ENCODE data around the gene SNX11. TPM values are rescaled to one million over a fixed set of nuclear protein-coding genes. Genes with fewer than 3 reads are reported as not detected.

SNX11 gene
- total and polyA plus RNA-seq, 9 of the 15 experiments (the other 6 are each of a cell fraction or from before 2014, with no cell fraction given), result 12.4 to 24.0 (median 16.8) TPM

DNA sequence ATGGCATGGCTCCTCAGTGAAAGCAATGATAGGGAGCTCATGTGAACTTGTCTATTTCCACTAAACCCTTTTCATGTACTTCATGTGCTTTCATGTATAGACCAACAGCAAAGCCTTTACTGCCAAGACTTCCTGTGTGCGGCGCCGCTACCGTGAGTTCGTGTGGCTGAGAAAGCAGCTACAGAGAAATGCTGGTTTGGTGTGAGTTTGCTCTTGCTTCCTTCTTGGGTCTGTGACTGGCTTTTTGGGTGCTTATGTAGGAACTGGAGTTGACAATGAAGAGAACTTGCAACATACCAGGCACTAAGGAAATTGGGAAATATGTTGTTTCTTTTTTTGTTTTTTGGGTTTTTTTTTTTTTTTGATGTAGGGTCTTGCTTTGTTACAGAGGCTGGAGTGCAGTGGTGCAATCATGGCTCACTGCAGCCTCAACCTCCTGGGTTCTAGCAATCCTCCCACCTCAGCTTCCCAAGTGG, 5.7 kb downstream of the SNX11 start:
- no peak for TF ChIP-seq FOXJ2 (tag; IDR thresholded peaks at IDR 0.05)
- no peak for TF ChIP-seq NCOA6 (IDR thresholded peaks at IDR 0.05)
- no peak for TF ChIP-seq GTF2E2 (tag; IDR thresholded peaks at IDR 0.05)
- TF ChIP-seq NCOA4 (IDR thresholded peaks at IDR 0.05; ENCODE audit: partially characterized antibody), result no peak
- no peak for TF ChIP-seq KHSRP (IDR thresholded peaks at IDR 0.05)
- TF ChIP-seq, protein P1, sequence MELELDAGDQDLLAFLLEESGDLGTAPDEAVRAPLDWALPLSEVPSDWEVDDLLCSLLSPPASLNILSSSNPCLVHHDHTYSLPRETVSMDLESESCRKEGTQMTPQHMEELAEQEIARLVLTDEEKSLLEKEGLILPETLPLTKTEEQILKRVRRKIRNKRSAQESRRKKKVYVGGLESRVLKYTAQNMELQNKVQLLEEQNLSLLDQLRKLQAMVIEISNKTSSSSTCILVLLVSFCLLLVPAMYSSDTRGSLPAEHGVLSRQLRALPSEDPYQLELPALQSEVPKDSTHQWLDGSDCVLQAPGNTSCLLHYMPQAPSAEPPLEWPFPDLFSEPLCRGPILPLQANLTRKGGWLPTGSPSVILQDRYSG (tag; conservative IDR thresholded peaks at IDR 0.05; ENCODE audit: low read depth), result no peak
- TF ChIP-seq HDAC8 (tag; IDR thresholded peaks at IDR 0.05), result no peak
- TF ChIP-seq PURB (CRISPR knock-in tag; IDR thresholded peaks at IDR 0.05; ENCODE audit: low read depth), result no peak
- TF ChIP-seq PPARD (CRISPR knock-in tag; IDR thresholded peaks at IDR 0.05), result no peak
- no peak for TF ChIP-seq FOSL1 (tag; conservative IDR thresholded peaks at IDR 0.05)
- no peak for TF ChIP-seq ZNF644 (tag; IDR thresholded peaks at IDR 0.05; ENCODE audit: low read depth)
- no peak for TF ChIP-seq NR0B1 (IDR thresholded peaks at IDR 0.05; ENCODE audit: partially characterized antibody)
- BruUV-seq (replicated peaks), result no TSS peak
- Histone ChIP-seq H3K4me3 (no peak overlapping the region), H4K20me1 (replicated peaks; ENCODE audit: control insufficient read depth, insufficient read depth, low read length) (no peaks in the 10 kb centered on the region), H3K4me2 (ENCODE audit: insufficient read depth, low read length) (no peak overlapping the region), H3K9me1 (ENCODE audit: control insufficient read depth, insufficient read depth, low read length) (no peaks in the 10 kb centered on the region), H3K9ac (ENCODE audit: insufficient read depth in 1 of 2, low read depth in 2 of 2, low read length in 2 of 2) (no peak overlapping the region), H3K36me3 (ENCODE audit: control insufficient read depth, insufficient read depth, low read length) (peaks cover 35% of the 10 kb centered on the region; the same call in 2 of the 3 replicates), H3K4me1 (replicated peaks in 1 of 2; ENCODE audit: control insufficient read depth in 2 of 2, insufficient read depth in 2 of 2, low read length in 2 of 2) (peaks cover 0 to 9% of the 10 kb centered on the region in 2 experiments; a peak in 3 of 5 replicates), H3K27ac (ENCODE audit: extremely low read depth, low read depth, low read length) (no peak overlapping the region), H2AFZ (ENCODE audit: low read depth, low read length) (no peak overlapping the region), H3K79me2 (ENCODE audit: control insufficient read depth, insufficient read depth, low read length) (peaks cover 25% of the 10 kb centered on the region), H3K27me3 (ENCODE audit: control insufficient read depth in 2 of 2, insufficient read depth in 2 of 2, low read length in 2 of 2) (no peaks in the 10 kb centered on the region), H3K9me3 (replicated peaks; ENCODE audit: control insufficient read depth, insufficient read depth, low read depth, low read length) (no peaks in the 10 kb centered on the region)
- FAIRE-seq (no peak), ATAC-seq (no peak), DNase-seq (ENCODE audit: extremely low read depth in 1 of 4, low spot score in 3 of 4) (no peak)
- POLR2A ChIA-PET, result interaction anchor here (1.1 to 2.7 kb wide), 2 partner anchors 9 to 10 kb away, joined by 3 to 9 read pairs; no protein-coding TSS in a partner anchor
- intact Hi-C loops (cut with micrococcal nuclease), result no loop called here
- CTCF ChIA-PET (ENCODE audit: low intra/inter-chr PET ratio), result no interaction called here
- WGBS (ENCODE audit: insufficient coverage, low coverage, missing lambda C conversion rate), result 93% methylated on average over 5 of the region's 5 CpGs
- in situ Hi-C loops (cut with MboI), result no loop called here

Data from K562 (cell line).